Loucy (cell line): Measurements from ENCODE around the gene TREML1.

ENCODE experiments used
- CTCF ChIP-seq: fragments of 200-600 bp; sonication (generic); conservative IDR thresholded peaks from 2 replicates; pipeline ENCODE4 v1.5.1; 2014; ENCODE audit warnings: mild to moderate bottlenecking, antibody characterized with exemption, low read length
- EZH2phosphoT487 ChIP-seq: fragments of 200-600 bp; IDR thresholded peaks from 2 replicates; pipeline ENCODE4 v1.6.1; 2018; ENCODE audit warnings: antibody characterized with exemption, mild to moderate bottlenecking, moderate library complexity, borderline replicate concordance

DNA sequence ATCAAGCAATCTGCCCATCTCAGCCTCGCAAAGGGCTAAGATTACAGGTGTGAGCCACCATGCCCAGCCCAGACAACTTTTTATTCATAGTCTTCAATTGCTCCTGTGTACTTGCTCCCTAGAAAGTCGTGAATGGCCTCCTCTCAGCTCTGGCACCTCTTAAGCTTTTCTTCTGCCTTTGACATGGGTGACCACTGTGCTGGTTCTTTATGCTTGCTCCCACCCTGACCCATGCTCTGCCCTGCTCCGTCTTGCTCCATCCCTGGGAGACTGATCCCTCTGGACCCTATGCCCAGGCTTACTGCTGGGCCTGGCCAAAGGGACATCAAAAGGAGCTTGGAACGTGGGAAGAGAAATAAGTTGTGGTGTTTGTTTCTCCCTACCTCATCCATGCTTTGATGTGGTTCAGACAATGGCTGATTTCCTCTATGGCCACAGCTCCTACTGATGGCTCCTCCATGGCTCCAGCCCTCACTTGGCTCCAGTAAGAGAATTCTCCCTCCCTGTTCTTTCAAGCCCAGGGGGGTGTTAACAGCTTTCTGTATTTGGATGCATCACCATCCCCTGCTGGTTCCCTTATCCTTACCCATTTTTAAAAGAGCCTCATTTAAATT is 16.5 kb upstream of the TREML1 start:
- TF ChIP-seq CTCF (no peak), EZH2phosphoT487 (no peak)
